K562 (cell line): Measurements from ENCODE around the gene ZBTB9. TPM values are rescaled to one million over a fixed set of nuclear protein-coding genes. Genes with fewer than 3 reads are reported as not detected.

ENCODE experiments used
- ATAC-seq: fragments of 200-7000 bp; cut with Tn5 transposase; 3 replicates; pipeline ENCODE4 v1.9.1; 2020; ENCODE audit warnings: moderate library complexity
- BruUV-seq: library from RNA; stranded (reverse); fragments of 400-500 nt; replicated peaks from 2 replicates; lab custom pipeline; 2021; lab: Mats Ljungman, UMichigan
- CTCF ChIA-PET: fragments of 300-600 bp; formaldehyde crosslinking; extraction: SDS; loops from one replicate; lab custom pipeline; 2021; ENCODE audit warnings: low intra/inter-chr PET ratio; lab: Yijun Ruan, JAX
- POLR2A ChIA-PET: fragments of 300-600, 350-650 bp; sonication (Branson Sonifier 250); formaldehyde crosslinking; extraction: SDS; loops from one replicate; lab custom pipeline; 2021; ENCODE audit warnings: antibody characterized with exemption, inconsistent platforms; lab: Yijun Ruan, JAX
- DNase-seq, 4 experiments: peaks; one replicate each; pipeline versions ENCODE4 v3.0.0 to v3.0.0-alpha.2; 2011 to 2018; ENCODE audit warnings: low spot score in 3 of 4, mixed read lengths in 3 of 4; ENCODE audit errors: extremely low read depth in 1 of 4
- FAIRE-seq: peaks from 2 replicates; lab custom pipeline; 2011; peaks lifted over from hg19 to GRCh38; lab: Jason Lieb, UNC
- H2AFZ ChIP-seq: 2 replicates; pipeline ENCODE4 v1.6.0; 2011; ENCODE audit warnings: low read depth, low read length, control low read depth, inconsistent platforms
- H3K27ac ChIP-seq: fragments of 200-600 bp; 3 replicates; pipeline ENCODE4 v1.8.0; 2011; ENCODE audit warnings: low read depth, mild to moderate bottlenecking, control low read depth, inconsistent platforms, low read length, moderate library complexity, mixed read lengths; ENCODE audit errors: extremely low read depth
- H3K27me3 ChIP-seq, 2 experiments: fragments of 300-600 bp in 1 of 2; 2 replicates in 1 of 2; 3 replicates in 1 of 2; pipeline versions ENCODE4 v1.6.0 to v1.8.0; 2011; ENCODE audit warnings: inconsistent platforms in 2 of 2, low read length in 2 of 2, mild to moderate bottlenecking in 1 of 2, mixed read lengths in 1 of 2, moderate library complexity in 1 of 2; ENCODE audit not compliant: control insufficient read depth in 2 of 2, insufficient read depth in 2 of 2
- H3K36me3 ChIP-seq: fragments of 300-600 bp; 3 replicates; pipeline ENCODE4 v1.8.0; 2011; ENCODE audit warnings: mild to moderate bottlenecking, low read length, inconsistent platforms; ENCODE audit not compliant: control insufficient read depth, insufficient read depth
- H3K4me1 ChIP-seq, 2 experiments: fragments of 200-600 bp in 1 of 2; replicated peaks in 1 of 2; 2 replicates in 1 of 2; 3 replicates in 1 of 2; pipeline versions ENCODE4 v1.5.1 to v1.8.0; 2011; ENCODE audit warnings: inconsistent platforms in 2 of 2, low read length in 2 of 2, mild to moderate bottlenecking in 1 of 2, mixed read lengths in 1 of 2, moderate library complexity in 1 of 2; ENCODE audit not compliant: control insufficient read depth in 2 of 2, insufficient read depth in 2 of 2
- H3K4me2 ChIP-seq: 2 replicates; pipeline ENCODE4 v1.6.1; 2011; ENCODE audit warnings: low read length, control low read depth, inconsistent platforms, mixed read lengths; ENCODE audit not compliant: insufficient read depth
- H3K4me3 ChIP-seq: fragments of 200-600 bp; sonication (generic), shearing (Covaris generic); 2 replicates; pipeline ENCODE4 v1.5.1; 2016; ENCODE audit warnings: control low read depth, inconsistent platforms
- H3K79me2 ChIP-seq: fragments of 200-600 bp; 3 replicates; pipeline ENCODE4 v1.8.0; 2011; ENCODE audit warnings: low read length, inconsistent platforms; ENCODE audit not compliant: control insufficient read depth, insufficient read depth
- H3K9ac ChIP-seq, 2 experiments: 2 replicates each; pipeline versions ENCODE4 v1.6.0 to v1.6.1; 2011; ENCODE audit warnings: low read depth in 2 of 2, low read length in 2 of 2, control low read depth in 1 of 2, inconsistent platforms in 1 of 2, mild to moderate bottlenecking in 1 of 2, mixed read lengths in 1 of 2; ENCODE audit not compliant: insufficient read depth in 1 of 2
- H3K9me1 ChIP-seq: one replicate; pipeline ENCODE4 v1.6.0; 2011; ENCODE audit warnings: inconsistent platforms, mild to moderate bottlenecking, low read length, moderate library complexity; ENCODE audit not compliant: control insufficient read depth, insufficient read depth
- H3K9me3 ChIP-seq: replicated peaks from 2 replicates; pipeline ENCODE4 v1.5.1; 2011; ENCODE audit warnings: low read depth, low read length, inconsistent platforms; ENCODE audit not compliant: control insufficient read depth, insufficient read depth
- H4K20me1 ChIP-seq: replicated peaks from 2 replicates; pipeline ENCODE4 v1.6.1; 2011; ENCODE audit warnings: low read length, inconsistent platforms, mixed read lengths; ENCODE audit not compliant: control insufficient read depth, insufficient read depth
- LARP7 ChIP-seq: fragments of 450-650 bp; IDR thresholded peaks from 2 replicates; pipeline ENCODE4 v1.6.1; 2016
- RAD21 ChIP-seq, 2 experiments: fragments of 250-450 bp in 1 of 2; fragments of 450-650 bp in 1 of 2; sonication (Bioruptor Pico) in 1 of 2; formaldehyde crosslinking in 1 of 2; IDR thresholded peaks in 1 of 2; conservative IDR thresholded peaks in 1 of 2; 2 replicates each; pipeline versions ENCODE4 v1.4.0 to v1.8.0; 2020 to 2022; ENCODE audit warnings: mild to moderate bottlenecking in 2 of 2, moderate library complexity in 1 of 2
- SMARCA5 ChIP-seq: fragments of 450-650 bp; IDR thresholded peaks from 2 replicates; pipeline ENCODE4 v1.6.1; 2016
- SMC3 ChIP-seq: conservative IDR thresholded peaks from 2 replicates; pipeline ENCODE4 v1.6.1; 2011; ENCODE audit warnings: low read depth, low read length, improper control_type of control experiment; ENCODE audit not compliant: insufficient read depth
- SREBF2 ChIP-seq: sonication (generic); formaldehyde crosslinking; IDR thresholded peaks from 2 replicates; pipeline ENCODE4 v1.4.0; 2020; ENCODE audit warnings: mild to moderate bottlenecking, missing genetic modification reagents
- TAF9B ChIP-seq: fragments of 450-650 bp; IDR thresholded peaks from 2 replicates; pipeline ENCODE4 v1.6.1; 2018; ENCODE audit warnings: mild to moderate bottlenecking; ENCODE audit not compliant: partially characterized antibody
- WGBS: fragments of 100-300 bp; shearing (Covaris generic); methylation state at CpG from one replicate; pipeline ENCODE4 v1.1.6; 2016; ENCODE audit warnings: low coverage, mixed read lengths; ENCODE audit not compliant: insufficient coverage; ENCODE audit errors: missing lambda C conversion rate; 5-methylcytosine and 5-hydroxymethylcytosine counted together
- in situ Hi-C: fragments of 300-500 bp; cut with MboI; formaldehyde crosslinking; loops from 4 replicates; pipeline ENCODE4 v1.15.0; 2018; ENCODE audit warnings: inconsistent platforms, mixed read lengths
- intact Hi-C: fragments of 100-400 bp; cut with micrococcal nuclease; formaldehyde crosslinking; loops from 2 replicates; pipeline ENCODE4 v1.14.2; 2022
- polyA plus RNA-seq, 8 experiments: library from polyadenylated mRNA; depleted of rRNA in 4 of 8; stranded (reverse) in 5 of 8; unstranded in 3 of 8; fragments of >200 nt; fragmentation: Nextera tagmentation in 2 of 8; fragmentation: Illumina TruSeq in 1 of 8; extraction: Ambion mirVana in 2 of 8; extraction: Trizol in 1 of 8; gene quantifications; 2 replicates each; pipeline versions ENCODE4 v1.2.1 to v1.2.3, GENCODE V29; 2011 to 2014; ENCODE audit warnings: inconsistent platforms in 1 of 8, missing spikeins in 1 of 8
- total RNA-seq, 7 experiments: library from RNA; depleted of rRNA in 6 of 7; stranded (reverse); fragments of >200 nt in 6 of 7; fragmentation: Illumina TruSeq in 2 of 7; extraction: Trizol in 2 of 7; gene quantifications; 2 replicates each; pipeline versions ENCODE4 v1.2.1 to v1.2.3, GENCODE V29; 2011 to 2021; ENCODE audit warnings: low replicate concordance in 1 of 7
- TF ChIP-seq, protein P1 (sequence below), 3 experiments: IDR thresholded peaks in 2 of 3; conservative IDR thresholded peaks in 1 of 3; 2 replicates each; pipeline ENCODE4 v1.5.1; 2011 to 2012; ENCODE audit warnings: low read length in 3 of 3, mild to moderate bottlenecking in 3 of 3, control low read depth in 2 of 3, improper control_type of control experiment in 1 of 3, inconsistent platforms in 1 of 3, low read depth in 1 of 3, mixed read lengths in 1 of 3, moderate library complexity in 1 of 3; ENCODE audit not compliant: insufficient read depth in 2 of 3
- TF ChIP-seq, protein P2 (sequence below): sonication (generic); formaldehyde crosslinking; IDR thresholded peaks from 2 replicates; pipeline ENCODE4 v1.8.1; 2023; ENCODE audit warnings: mild to moderate bottlenecking, missing genetic modification reagents

ZBTB9 gene
- total and polyA plus RNA-seq, 9 of the 15 experiments (the other 6 are each of a cell fraction or from before 2014, with no cell fraction given), result 1.9 to 19.5 (median 10.4) TPM

DNA sequence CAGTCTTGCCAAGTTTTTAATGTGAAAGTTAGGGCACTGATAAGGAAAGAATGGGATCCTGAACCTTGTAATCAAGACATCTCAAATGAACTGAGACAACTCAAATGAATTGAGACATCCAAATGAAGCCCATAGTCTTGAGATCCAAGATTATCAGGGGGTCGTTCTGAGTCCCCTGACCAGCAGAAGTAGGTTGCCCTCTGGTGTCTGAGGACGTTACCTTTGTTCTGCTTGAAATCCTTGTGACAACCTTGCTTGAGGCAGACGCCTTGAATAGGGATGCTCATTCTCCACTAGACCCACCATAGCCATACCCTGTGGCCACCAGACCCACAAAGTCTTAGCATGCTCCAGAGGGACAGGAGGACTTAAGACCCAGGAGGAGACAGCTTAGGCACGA, 37.7 kb downstream of the ZBTB9 start (continued):
- TF ChIP-seq, protein P1, sequence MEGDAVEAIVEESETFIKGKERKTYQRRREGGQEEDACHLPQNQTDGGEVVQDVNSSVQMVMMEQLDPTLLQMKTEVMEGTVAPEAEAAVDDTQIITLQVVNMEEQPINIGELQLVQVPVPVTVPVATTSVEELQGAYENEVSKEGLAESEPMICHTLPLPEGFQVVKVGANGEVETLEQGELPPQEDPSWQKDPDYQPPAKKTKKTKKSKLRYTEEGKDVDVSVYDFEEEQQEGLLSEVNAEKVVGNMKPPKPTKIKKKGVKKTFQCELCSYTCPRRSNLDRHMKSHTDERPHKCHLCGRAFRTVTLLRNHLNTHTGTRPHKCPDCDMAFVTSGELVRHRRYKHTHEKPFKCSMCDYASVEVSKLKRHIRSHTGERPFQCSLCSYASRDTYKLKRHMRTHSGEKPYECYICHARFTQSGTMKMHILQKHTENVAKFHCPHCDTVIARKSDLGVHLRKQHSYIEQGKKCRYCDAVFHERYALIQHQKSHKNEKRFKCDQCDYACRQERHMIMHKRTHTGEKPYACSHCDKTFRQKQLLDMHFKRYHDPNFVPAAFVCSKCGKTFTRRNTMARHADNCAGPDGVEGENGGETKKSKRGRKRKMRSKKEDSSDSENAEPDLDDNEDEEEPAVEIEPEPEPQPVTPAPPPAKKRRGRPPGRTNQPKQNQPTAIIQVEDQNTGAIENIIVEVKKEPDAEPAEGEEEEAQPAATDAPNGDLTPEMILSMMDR (IDR thresholded peaks at IDR 0.05 in 2 of 3, conservative IDR thresholded peaks at IDR 0.05 in 1 of 3; ENCODE audit: insufficient read depth in 2 of 3, low read depth in 1 of 3, low read length in 3 of 3), result peak; percentile 33 to 47 (median 44); a peak in 3 of 6 replicates
- TF ChIP-seq SREBF2 (CRISPR knock-in tag) (no peak), TAF9B (no peak), RAD21 (CRISPR knock-in tag; conservative IDR thresholded peaks at IDR 0.05 in 1 of 2, IDR thresholded peaks at IDR 0.05 in 1 of 2) (peak in 1 of 2 experiments; percentile 66; a peak in 2 of 4 replicates), SMC3 (0 out of 2 replicates have a peak, but pooled peaks have one; percentile 22)
- TF ChIP-seq, all 486 proteins: peak for 4

GRCh38 chr6:33497157-33497556, 42.8 kb downstream of the ZBTB9 start:
- intact Hi-C loops, result no loop called here
- FAIRE-seq, result peak; percentile 62
- in situ Hi-C loops, result no loop called here
- H3K9me1 ChIP-seq, result no peaks in the 10 kb centered on the region
- peaks cover 2% of the 10 kb centered on the region; the same call in 1 of the 2 replicates for H3K9me3 ChIP-seq
- H4K20me1 ChIP-seq, result no peaks in the 10 kb centered on the region
- peak overlapping the region; percentile 44 for H2AFZ ChIP-seq
- peak in 1 of 2 experiments; percentile 22; a peak in 1 of 4 replicates for TF ChIP-seq RAD21 (CRISPR knock-in tag; conservative IDR thresholded peaks at IDR 0.05 in 1 of 2, IDR thresholded peaks at IDR 0.05 in 1 of 2)
- no peak for TF ChIP-seq LARP7
- no peak for TF ChIP-seq SMARCA5
- no peak for TF ChIP-seq TAF9B
- TF ChIP-seq, protein P2, sequence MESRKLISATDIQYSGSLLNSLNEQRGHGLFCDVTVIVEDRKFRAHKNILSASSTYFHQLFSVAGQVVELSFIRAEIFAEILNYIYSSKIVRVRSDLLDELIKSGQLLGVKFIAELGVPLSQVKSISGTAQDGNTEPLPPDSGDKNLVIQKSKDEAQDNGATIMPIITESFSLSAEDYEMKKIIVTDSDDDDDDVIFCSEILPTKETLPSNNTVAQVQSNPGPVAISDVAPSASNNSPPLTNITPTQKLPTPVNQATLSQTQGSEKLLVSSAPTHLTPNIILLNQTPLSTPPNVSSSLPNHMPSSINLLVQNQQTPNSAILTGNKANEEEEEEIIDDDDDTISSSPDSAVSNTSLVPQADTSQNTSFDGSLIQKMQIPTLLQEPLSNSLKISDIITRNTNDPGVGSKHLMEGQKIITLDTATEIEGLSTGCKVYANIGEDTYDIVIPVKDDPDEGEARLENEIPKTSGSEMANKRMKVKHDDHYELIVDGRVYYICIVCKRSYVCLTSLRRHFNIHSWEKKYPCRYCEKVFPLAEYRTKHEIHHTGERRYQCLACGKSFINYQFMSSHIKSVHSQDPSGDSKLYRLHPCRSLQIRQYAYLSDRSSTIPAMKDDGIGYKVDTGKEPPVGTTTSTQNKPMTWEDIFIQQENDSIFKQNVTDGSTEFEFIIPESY (CRISPR knock-in tag), result 0 out of 2 replicates have a peak, but pooled peaks have one; percentile 29
- TF ChIP-seq, protein P1 (IDR thresholded peaks at IDR 0.05 in 2 of 3, conservative IDR thresholded peaks at IDR 0.05 in 1 of 3; ENCODE audit: insufficient read depth in 2 of 3, low read depth in 1 of 3, low read length in 3 of 3), result peak in 2 of 3 experiments; percentile 21 to 42; a peak in 2 of 6 replicates
- no peak overlapping the region for H3K4me2 ChIP-seq
- H3K27ac ChIP-seq, result no peak overlapping the region
- no peaks in the 10 kb centered on the region for H3K79me2 ChIP-seq
- ChIA-PET CTCF (interaction anchor here (0.7 kb wide), 1 partner anchor 38 kb away, joined by 4 read pairs; no protein-coding TSS in a partner anchor), POLR2A (interaction anchor here (0.5 to 1.4 kb wide), 3 partner anchors 16 to 1576 kb away, joined by 3 to 5 read pairs (median 4); partner anchors contain the start of genes RPS18 and VPS52)
- peak; percentile 78 for ATAC-seq
- no TSS peak for BruUV-seq
- WGBS, result 64% methylated on average over 7 of the region's 7 CpGs
- H3K4me1 ChIP-seq, result peaks cover 0 to 10% of the 10 kb centered on the region in 2 experiments; a peak in 2 of 5 replicates
- no peaks in the 10 kb centered on the region for H3K36me3 ChIP-seq
- H3K4me3 ChIP-seq, result no peak overlapping the region
- no peak for DNase-seq
- H3K27me3 ChIP-seq, result no peaks in the 10 kb centered on the region
- no peak overlapping the region for H3K9ac ChIP-seq
